Sigmoid colon (tissue), 7 donors: Measurements from ENCODE around the gene CDAN1. TPM values are rescaled to one million over a fixed set of nuclear protein-coding genes. Genes with fewer than 3 reads are reported as not detected.

Experiments used
- DNase-seq: peaks from one replicate; pipeline ENCODE4 v3.0.0-alpha.2; 2019
- H3K27ac ChIP-seq, 4 donors: fragments of 200-600 bp; sonication (generic); one replicate each; pipeline ENCODE4 v1.5.1; 2016 to 2019; ENCODE audit warnings: mild to moderate bottlenecking in 1 of 4
- H3K27me3 ChIP-seq, 3 donors: fragments of 200-600 bp; sonication (generic); one replicate each; pipeline ENCODE4 v1.5.1; 2019; ENCODE audit warnings: mild to moderate bottlenecking in 1 of 3
- H3K36me3 ChIP-seq, 4 donors: fragments of 200-600 bp; sonication (generic); one replicate each; pipeline ENCODE4 v1.5.1; 2016 to 2019
- H3K4me1 ChIP-seq, 4 donors: fragments of 200-600 bp; sonication (generic); one replicate each; pipeline ENCODE4 v1.5.1; 2017 to 2019
- H3K4me3 ChIP-seq, 4 donors: fragments of 200-600 bp; sonication (generic); one replicate each; pipeline ENCODE4 v1.5.1; 2017 to 2019; ENCODE audit warnings: mild to moderate bottlenecking in 2 of 4, moderate library complexity in 1 of 4
- H3K9me3 ChIP-seq, 4 donors: fragments of 200-600 bp in 3 of 4; sonication (generic) in 3 of 4; one replicate each; pipeline versions ENCODE4 v1.5.1 to v1.6.1; 2013 to 2019
- CTCF ChIP-seq, 4 experiments: fragments of 450-650 bp in 3 of 4; fragments of 200-600 bp in 1 of 4; IDR thresholded peaks; one replicate each; pipeline ENCODE4 v1.5.1; 2016 to 2019; ENCODE audit warnings: antibody characterized with exemption in 4 of 4, mild to moderate bottlenecking in 3 of 4, moderate library complexity in 2 of 4
- EP300 ChIP-seq, 4 donors: sonication (generic); formaldehyde crosslinking; IDR thresholded peaks; one replicate each; pipeline ENCODE4 v1.6.1; 2017; ENCODE audit warnings: antibody characterized with exemption in 4 of 4
- POLR2A ChIP-seq, 2 donors: fragments of 450-650 bp; IDR thresholded peaks; one replicate each; pipeline ENCODE4 v1.6.1; 2016; ENCODE audit warnings: antibody characterized with exemption in 2 of 2, mild to moderate bottlenecking in 2 of 2, moderate library complexity in 2 of 2
- POLR2AphosphoS5 ChIP-seq, 4 donors: sonication (generic); formaldehyde crosslinking; IDR thresholded peaks; one replicate each; pipeline ENCODE4 v1.6.1; 2017; ENCODE audit warnings: antibody characterized with exemption in 4 of 4
- WGBS, 2 donors: extraction: QIAGEN DNeasy Blood & Tissue Kit; methylation state at CpG; one replicate each; pipeline ENCODE4 v1.1.7; 2013; 5-methylcytosine and 5-hydroxymethylcytosine counted together
- intact Hi-C: fragments of 100-400 bp; cut with DNase I; formaldehyde crosslinking; loops from one replicate; pipeline ENCODE4 v1.15.1; 2023
- polyA plus RNA-seq, 3 donors: library from polyadenylated mRNA; stranded (reverse); fragments of 200-250 nt; gene quantifications; one replicate each; pipeline ENCODE4 v1.2.3, GENCODE V29; 2013
- total RNA-seq, 4 donors: library from RNA; depleted of rRNA; stranded (reverse); fragments of >200 nt; gene quantifications; one replicate each; pipeline ENCODE4 v1.1.0, GENCODE V29; 2016
- donor health status: healthy with polysubstance abuse.
- donor health status: Bipolar disorder and iron deficiency.
- donor health status: healthy.

CDAN1 gene
- total RNA-seq (10 to 100 TPM in 1 of 4 donors, 1 to 10 TPM in 3; 7.6 to 11.4 (median 9.8) TPM), polyA plus RNA-seq (1 to 10 TPM; 1.2 to 8.0 (median 3.0) TPM)

GRCh38 chr15:42736793-42737528 lies at the start of gene CDAN1:
Gene CDAN1, minus strand, starts transcription at chr15:42737128. Its CDS starts 26 bp downstream, at chr15:42737102.
- Histone ChIP-seq H3K4me3 (peak within 1 kb of the TSS; percentile 62 to 96 (median 86)), H3K36me3 (peaks cover 4 to 27% (median 8%) of the 10 kb centered on the region in 4 donors), H3K4me1 (peaks cover 0 to 23% (median 21%) of the 10 kb centered on the region in 4 donors), H3K9me3 (no peaks in the 10 kb centered on the region), H3K27ac (peak within 1 kb of the TSS; percentile 90 to 95 (median 92)), H3K27me3 (no peaks in the 10 kb centered on the region)
- intact Hi-C loops: loop anchor here (2.0 to 10.0 kb wide), 2 partner anchors 186 to 368 kb away; partner anchors contain the start of gene UBR1
- 0% methylated on average over 76 of the region's 76 CpGs for WGBS, 2 donors
- peak; percentile 97 for DNase-seq
- no peak for TF ChIP-seq EP300 (IDR thresholded peaks at IDR 0.05)
- TF ChIP-seq POLR2A (IDR thresholded peaks at IDR 0.05): peak; percentile 25 to 62
- peak; percentile 93 to 95 (median 94) for TF ChIP-seq POLR2AphosphoS5 (IDR thresholded peaks at IDR 0.05)
- TF ChIP-seq CTCF (IDR thresholded peaks at IDR 0.05): peak in 1 of 4 experiments; percentile 10

- intact Hi-C loops: no loop called here
- no peak for DNase-seq
- Histone ChIP-seq H3K36me3 (peaks cover 0 to 36% (median 2%) of the 10 kb centered on the region in 4 donors), H3K4me1 (no peaks in the 10 kb centered on the region), H3K27ac (no peak overlapping the region), H3K27me3 (no peaks in the 10 kb centered on the region), H3K9me3 (no peaks in the 10 kb centered on the region), H3K4me3 (no peak overlapping the region)
- 96 to 98% methylated on average over 2 of the region's 2 CpGs for WGBS, 2 donors
- TF ChIP-seq POLR2A (IDR thresholded peaks at IDR 0.05) (no peak), POLR2AphosphoS5 (IDR thresholded peaks at IDR 0.05) (no peak), CTCF (IDR thresholded peaks at IDR 0.05) (no peak), EP300 (IDR thresholded peaks at IDR 0.05) (no peak)
Measured at GRCh38 chr15:42785569-42785968, 48.6 kb upstream of the CDAN1 start.

GRCh38 chr15:42784705-42785104 lies 47.8 kb upstream of the CDAN1 start:
- Histone ChIP-seq H3K36me3 (peaks cover 0 to 36% (median 2%) of the 10 kb centered on the region in 4 donors), H3K9me3 (no peaks in the 10 kb centered on the region), H3K27ac (no peak overlapping the region), H3K4me1 (no peaks in the 10 kb centered on the region), H3K27me3 (no peaks in the 10 kb centered on the region), H3K4me3 (no peak overlapping the region)
- no peak for DNase-seq
- 94 to 95% methylated on average over 1 of the region's 1 CpG for WGBS, 2 donors
- TF ChIP-seq POLR2AphosphoS5 (IDR thresholded peaks at IDR 0.05) (no peak), POLR2A (IDR thresholded peaks at IDR 0.05) (no peak), CTCF (IDR thresholded peaks at IDR 0.05) (no peak), EP300 (IDR thresholded peaks at IDR 0.05) (no peak)
- intact Hi-C loops: no loop called here

GRCh38 chr15:42782716-42783115 lies 45.8 kb upstream of the CDAN1 start:
- intact Hi-C loops: no loop called here
- TF ChIP-seq CTCF (IDR thresholded peaks at IDR 0.05): no peak
- TF ChIP-seq EP300 (IDR thresholded peaks at IDR 0.05): no peak
- no peak for TF ChIP-seq POLR2A (IDR thresholded peaks at IDR 0.05)
- TF ChIP-seq POLR2AphosphoS5 (IDR thresholded peaks at IDR 0.05): no peak
- Histone ChIP-seq H3K27ac (no peak overlapping the region), H3K4me3 (no peak overlapping the region), H3K36me3 (peaks cover 0 to 28% (median 2%) of the 10 kb centered on the region in 4 donors), H3K4me1 (no peaks in the 10 kb centered on the region), H3K27me3 (no peaks in the 10 kb centered on the region), H3K9me3 (no peaks in the 10 kb centered on the region)
- DNase-seq: no peak
- 97 to 98% methylated on average over 4 of the region's 4 CpGs for WGBS, 2 donors
